Ovary (tissue), 3 donors: ENCODE data around the gene RAG1.

Experiments used
- CTCF ChIP-seq, 3 donors: fragments of 450-650 bp in 2 of 3; fragments of 200-600 bp in 1 of 3; IDR thresholded peaks; one replicate each; pipeline versions ENCODE4 v1.5.1 to v1.8.0; 2016 to 2022; ENCODE audit warnings: antibody characterized with exemption in 3 of 3, mild to moderate bottlenecking in 1 of 3
- EP300 ChIP-seq: sonication (generic); formaldehyde crosslinking; IDR thresholded peaks from one replicate; pipeline ENCODE4 v1.6.1; 2017; ENCODE audit warnings: antibody characterized with exemption
- POLR2A ChIP-seq: fragments of 450-650 bp; IDR thresholded peaks from one replicate; pipeline ENCODE4 v1.6.1; 2017; ENCODE audit warnings: antibody characterized with exemption, mild to moderate bottlenecking, moderate library complexity
- donor health status: DM: no; HTN: no; CAD: no.

DNA sequence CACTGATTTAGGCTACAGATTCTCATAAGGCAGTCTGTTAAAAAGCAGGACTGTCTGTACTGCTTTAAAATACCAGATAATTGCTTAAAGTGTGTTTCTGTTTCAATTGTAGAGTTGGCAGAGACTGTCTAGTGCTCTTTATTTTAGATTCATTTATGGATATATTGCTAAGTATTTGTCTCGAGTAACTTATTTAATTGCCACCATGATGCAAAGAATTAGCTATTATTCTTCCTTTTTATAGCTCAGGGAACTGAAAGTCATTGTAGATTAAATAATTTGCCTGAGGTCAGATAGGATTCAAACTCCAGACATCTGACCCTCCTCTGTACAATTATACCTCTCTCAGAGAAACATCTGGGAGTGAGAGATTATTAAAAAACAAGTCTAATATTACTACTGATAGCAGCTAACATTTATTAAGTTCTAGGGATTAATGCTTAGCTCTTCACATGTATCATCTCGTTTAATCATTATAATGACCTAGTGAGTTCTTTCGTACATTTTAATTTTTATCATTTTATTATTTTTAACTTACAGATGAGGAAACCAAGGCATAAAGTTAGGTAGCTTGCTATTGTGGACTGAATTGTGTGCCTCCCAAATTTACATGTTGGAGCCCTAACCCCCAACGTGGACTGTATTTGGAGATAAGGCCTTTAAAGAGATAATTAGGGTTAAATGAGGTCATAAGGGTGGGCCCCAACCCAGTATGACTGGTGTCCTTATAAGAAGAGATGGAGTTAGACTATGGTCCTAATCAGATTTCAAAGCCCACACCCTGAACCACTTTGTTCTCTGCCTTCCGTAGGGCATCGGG, 49.9 kb downstream of the RAG1 start:
- TF ChIP-seq CTCF (IDR thresholded peaks at IDR 0.05) (no peak), POLR2A (no peak), EP300 (no peak)
